ENCODE data around the gene SIMC1. TPM values are rescaled to one million over a fixed set of nuclear protein-coding genes. Genes with fewer than 3 reads are reported as not detected.

The SIMC1 gene
- total RNA-seq, 3 donors from 2014 or later = 7.7 to 13.4 (median 12.7) TPM

DNA sequence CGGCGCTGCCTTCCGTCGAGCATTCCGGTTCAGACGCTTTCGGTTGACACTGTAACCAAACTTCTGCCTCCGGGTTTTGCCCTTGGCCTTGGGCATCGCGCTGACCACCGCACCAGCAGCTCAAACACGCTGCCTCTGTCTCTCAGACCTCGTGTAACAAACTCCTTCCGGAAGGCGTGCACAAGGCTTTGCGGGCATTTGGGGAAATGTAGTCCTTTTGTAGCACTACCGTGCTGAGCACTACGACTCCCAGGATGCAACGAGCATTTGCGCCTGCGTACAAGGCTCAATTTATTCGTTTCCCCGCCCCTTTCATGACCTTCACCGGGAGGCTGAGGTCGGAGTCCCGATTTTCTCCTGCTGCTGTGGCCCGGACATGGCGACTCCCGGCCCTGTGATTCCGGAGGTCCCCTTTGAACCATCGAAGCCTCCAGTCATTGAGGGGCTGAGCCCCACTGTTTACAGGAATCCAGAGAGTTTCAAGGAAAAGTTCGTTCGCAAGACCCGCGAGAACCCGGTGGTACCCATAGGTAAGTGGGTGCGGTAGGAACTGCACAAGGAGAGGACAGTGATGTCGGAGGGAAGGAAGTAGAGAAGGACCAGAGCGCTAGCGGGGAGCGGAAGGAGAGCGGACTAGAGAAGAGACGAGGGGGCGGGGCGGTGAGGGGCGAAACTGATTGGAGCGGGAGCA, 150.4 kb downstream of the SIMC1 start, which contains the start of the genes HIGD2A and NOP16:
Gene HIGD2A, plus strand, starts transcription at position 308 of the 691 bp plus-strand sequence. Its CDS starts 69 bp downstream, at position 377.
Gene NOP16, minus strand, starts transcription at position 155 of the 691 bp plus-strand sequence. Its CDS starts 59 bp downstream, at position 96.
- peak within 1 kb of the TSS; percentile 92 to 98 for H3K27ac ChIP-seq
- H3K9me3 ChIP-seq = no peaks in the 10 kb centered on the region
- peak; percentile 76 to 93 (median 83) for TF ChIP-seq POLR2AphosphoS5 (IDR thresholded peaks at IDR 0.05)
- TF ChIP-seq, protein P1, sequence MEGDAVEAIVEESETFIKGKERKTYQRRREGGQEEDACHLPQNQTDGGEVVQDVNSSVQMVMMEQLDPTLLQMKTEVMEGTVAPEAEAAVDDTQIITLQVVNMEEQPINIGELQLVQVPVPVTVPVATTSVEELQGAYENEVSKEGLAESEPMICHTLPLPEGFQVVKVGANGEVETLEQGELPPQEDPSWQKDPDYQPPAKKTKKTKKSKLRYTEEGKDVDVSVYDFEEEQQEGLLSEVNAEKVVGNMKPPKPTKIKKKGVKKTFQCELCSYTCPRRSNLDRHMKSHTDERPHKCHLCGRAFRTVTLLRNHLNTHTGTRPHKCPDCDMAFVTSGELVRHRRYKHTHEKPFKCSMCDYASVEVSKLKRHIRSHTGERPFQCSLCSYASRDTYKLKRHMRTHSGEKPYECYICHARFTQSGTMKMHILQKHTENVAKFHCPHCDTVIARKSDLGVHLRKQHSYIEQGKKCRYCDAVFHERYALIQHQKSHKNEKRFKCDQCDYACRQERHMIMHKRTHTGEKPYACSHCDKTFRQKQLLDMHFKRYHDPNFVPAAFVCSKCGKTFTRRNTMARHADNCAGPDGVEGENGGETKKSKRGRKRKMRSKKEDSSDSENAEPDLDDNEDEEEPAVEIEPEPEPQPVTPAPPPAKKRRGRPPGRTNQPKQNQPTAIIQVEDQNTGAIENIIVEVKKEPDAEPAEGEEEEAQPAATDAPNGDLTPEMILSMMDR (IDR thresholded peaks at IDR 0.05) = peak in 1 of 3 donors; percentile 58
- TF ChIP-seq POLR2A (IDR thresholded peaks at IDR 0.05) = no peak
- peak within 1 kb of the TSS; percentile 77 to 82 (median 79) for H3K4me3 ChIP-seq
- peaks cover 8% of the 10 kb centered on the region for H3K36me3 ChIP-seq
- peak; percentile 99 for DNase-seq (ENCODE audit: low spot score in 2 of 2)
- no peaks in the 10 kb centered on the region for H3K27me3 ChIP-seq
- intact Hi-C loops (cut with DNase I; ENCODE audit: low total_unique reads) = no loop called here
- H3K4me1 ChIP-seq = peaks cover 7% of the 10 kb centered on the region in 2 donors

DNA sequence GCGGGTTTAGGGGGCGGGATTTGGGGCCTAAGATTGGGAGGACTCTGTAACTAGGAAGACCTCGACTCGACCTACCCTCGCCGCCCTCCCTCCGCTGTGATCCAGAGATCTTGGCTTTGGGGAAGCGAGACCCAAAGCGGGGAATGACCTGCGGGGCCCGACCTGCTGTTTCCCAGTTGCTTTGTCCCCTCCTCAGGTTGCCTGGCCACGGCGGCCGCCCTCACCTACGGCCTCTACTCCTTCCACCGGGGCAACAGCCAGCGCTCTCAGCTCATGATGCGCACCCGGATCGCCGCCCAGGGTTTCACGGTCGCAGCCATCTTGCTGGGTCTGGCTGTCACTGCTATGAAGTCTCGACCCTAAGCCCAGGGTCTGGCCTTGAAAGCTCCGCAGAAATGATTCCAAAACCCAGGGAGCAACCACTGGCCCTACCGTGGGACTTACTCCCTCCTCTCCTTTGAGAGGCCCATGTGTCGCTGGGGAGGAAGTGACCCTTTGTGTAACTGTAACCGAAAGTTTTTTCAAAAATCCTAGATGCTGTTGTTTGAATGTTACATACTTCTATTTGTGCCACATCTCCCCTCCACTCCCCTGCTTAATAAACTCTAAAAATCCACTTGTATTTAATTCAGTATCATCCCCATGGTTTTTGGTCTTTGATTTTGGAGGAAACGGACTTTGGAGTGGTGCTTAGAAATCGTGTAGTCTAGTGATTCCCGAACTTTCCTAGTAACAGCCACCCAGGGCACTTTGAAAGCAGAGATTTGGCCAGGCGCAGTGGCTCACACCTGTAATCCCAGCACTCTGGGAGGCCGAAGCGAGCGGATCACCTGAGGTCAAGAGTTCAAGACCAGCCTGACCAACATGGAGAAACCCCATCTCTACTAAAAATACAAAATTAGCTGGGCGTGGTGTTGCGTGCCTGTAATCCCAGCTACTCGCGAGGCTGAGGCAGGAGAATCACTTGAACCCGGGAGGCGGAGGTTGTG, 151.2 kb downstream of the SIMC1 start:
- peak; percentile 50 for TF ChIP-seq POLR2A (IDR thresholded peaks at IDR 0.05)
- TF ChIP-seq POLR2AphosphoS5 (IDR thresholded peaks at IDR 0.05) = peak in 2 of 3 donors; percentile 54 to 87
- TF ChIP-seq, protein P1 (IDR thresholded peaks at IDR 0.05) = no peak
- Histone ChIP-seq H3K27ac (peak overlapping the region; percentile 92 to 98), H3K4me1 (peaks cover 7% of the 10 kb centered on the region in 2 donors), H3K9me3 (no peaks in the 10 kb centered on the region), H3K4me3 (peak overlapping the region; percentile 77 to 82 (median 79)), H3K36me3 (peaks cover 8% of the 10 kb centered on the region), H3K27me3 (no peaks in the 10 kb centered on the region)
- intact Hi-C loops (cut with DNase I; ENCODE audit: low total_unique reads) = no loop called here
- no peak for DNase-seq (ENCODE audit: low spot score in 2 of 2)

DNA sequence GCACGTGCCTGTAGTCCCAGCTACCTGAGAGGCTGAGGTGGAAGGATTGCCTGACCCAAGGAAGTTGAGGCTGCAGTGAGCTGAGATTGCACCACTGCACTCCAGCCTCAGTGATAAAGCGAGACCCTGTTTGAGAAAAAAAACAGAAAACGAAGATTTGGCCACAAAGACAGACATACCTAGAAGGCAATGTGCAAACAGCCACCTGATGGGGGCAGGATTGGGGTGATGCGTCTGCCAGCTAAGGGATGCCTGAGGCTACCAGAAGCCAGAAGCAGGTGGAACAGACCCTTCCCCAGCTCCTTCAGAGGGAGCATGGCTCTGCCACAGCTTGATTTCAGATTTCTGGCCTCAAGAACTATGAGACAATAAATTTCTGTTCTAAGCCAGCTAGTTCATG, 153.3 kb downstream of the SIMC1 start:
- Histone ChIP-seq H3K9me3 (no peaks in the 10 kb centered on the region), H3K27ac (no peak overlapping the region), H3K36me3 (no peaks in the 10 kb centered on the region), H3K4me3 (no peak overlapping the region), H3K27me3 (no peaks in the 10 kb centered on the region), H3K4me1 (peaks cover 7% of the 10 kb centered on the region in 2 donors)
- intact Hi-C loops (cut with DNase I; ENCODE audit: low total_unique reads) = no loop called here
- TF ChIP-seq POLR2A (IDR thresholded peaks at IDR 0.05) = no peak
- TF ChIP-seq, protein P1 (IDR thresholded peaks at IDR 0.05) = no peak
- no peak for TF ChIP-seq POLR2AphosphoS5 (IDR thresholded peaks at IDR 0.05)
- DNase-seq (ENCODE audit: low spot score in 2 of 2) = no peak

DNA sequence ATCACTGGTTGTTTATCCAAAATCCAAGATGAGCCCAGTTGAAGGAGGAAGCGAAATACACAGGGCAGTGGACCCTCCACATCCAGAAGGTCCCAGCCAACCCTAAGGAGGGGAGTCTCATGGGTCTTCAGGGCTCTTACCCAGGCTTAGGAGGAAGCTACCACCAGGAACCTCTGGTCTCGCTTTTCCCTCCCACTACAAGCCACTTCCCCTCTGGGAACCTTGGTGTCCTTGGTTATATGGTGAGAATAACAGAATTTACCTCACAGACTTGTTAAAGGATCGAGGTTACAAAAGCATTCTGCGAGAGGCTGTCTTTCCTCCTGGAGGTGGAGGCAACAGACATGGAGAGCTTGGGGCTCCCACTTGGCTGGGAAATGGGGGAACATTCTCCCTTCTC, 153.8 kb downstream of the SIMC1 start:
- Histone ChIP-seq H3K4me1 (peaks cover 7% of the 10 kb centered on the region in 2 donors), H3K9me3 (no peaks in the 10 kb centered on the region), H3K36me3 (no peaks in the 10 kb centered on the region), H3K27ac (no peak overlapping the region), H3K27me3 (no peaks in the 10 kb centered on the region), H3K4me3 (no peak overlapping the region)
- TF ChIP-seq POLR2AphosphoS5 (IDR thresholded peaks at IDR 0.05) (no peak), POLR2A (IDR thresholded peaks at IDR 0.05) (no peak)
- TF ChIP-seq, protein P1 (IDR thresholded peaks at IDR 0.05) = no peak
- no peak for DNase-seq (ENCODE audit: low spot score in 2 of 2)
- intact Hi-C loops (cut with DNase I; ENCODE audit: low total_unique reads) = no loop called here

Data from breast epithelium (tissue), 4 donors.